HuH-7.5 (cell line): Measurements from ENCODE around the gene UGT1A9.

Experiments
- DNase-seq: peaks from one replicate; pipeline ENCODE4 v3.0.0; 2011; ENCODE audit warnings: low spot score

The UGT1A9 gene

DNA sequence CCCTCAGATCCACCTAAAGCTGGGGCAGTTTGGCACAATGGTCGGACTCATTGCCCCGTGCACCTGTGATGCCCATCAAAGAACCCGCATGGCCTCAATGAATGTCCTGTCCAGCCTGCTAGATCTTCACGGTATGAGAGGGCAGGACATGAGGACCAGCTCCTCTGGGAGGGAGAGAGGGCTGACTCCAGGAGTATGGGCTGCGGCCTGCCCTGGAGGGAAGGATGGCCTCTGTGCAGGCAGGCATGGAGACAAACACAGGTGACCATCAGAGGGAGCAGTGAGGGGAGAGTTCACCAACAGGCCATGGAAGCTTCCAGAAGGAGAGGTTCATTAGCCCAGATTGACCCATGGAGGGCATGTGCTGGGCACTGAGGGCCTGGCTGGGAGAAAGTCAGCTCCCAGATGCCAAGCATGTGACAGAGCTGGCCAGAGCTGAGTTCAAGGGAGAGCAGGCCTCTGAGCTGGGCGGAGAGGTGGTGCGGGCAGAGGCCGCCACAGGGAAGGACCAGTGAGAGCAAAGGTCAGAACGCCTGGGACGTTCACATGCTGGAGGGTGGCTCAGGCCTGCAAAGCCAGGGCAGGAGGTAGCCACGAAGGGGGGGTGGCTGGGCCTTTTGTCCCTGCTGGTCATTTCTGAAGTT, 146.4 kb downstream of the UGT1A9 start:
- DNase-seq, result peak; percentile 29

DNA sequence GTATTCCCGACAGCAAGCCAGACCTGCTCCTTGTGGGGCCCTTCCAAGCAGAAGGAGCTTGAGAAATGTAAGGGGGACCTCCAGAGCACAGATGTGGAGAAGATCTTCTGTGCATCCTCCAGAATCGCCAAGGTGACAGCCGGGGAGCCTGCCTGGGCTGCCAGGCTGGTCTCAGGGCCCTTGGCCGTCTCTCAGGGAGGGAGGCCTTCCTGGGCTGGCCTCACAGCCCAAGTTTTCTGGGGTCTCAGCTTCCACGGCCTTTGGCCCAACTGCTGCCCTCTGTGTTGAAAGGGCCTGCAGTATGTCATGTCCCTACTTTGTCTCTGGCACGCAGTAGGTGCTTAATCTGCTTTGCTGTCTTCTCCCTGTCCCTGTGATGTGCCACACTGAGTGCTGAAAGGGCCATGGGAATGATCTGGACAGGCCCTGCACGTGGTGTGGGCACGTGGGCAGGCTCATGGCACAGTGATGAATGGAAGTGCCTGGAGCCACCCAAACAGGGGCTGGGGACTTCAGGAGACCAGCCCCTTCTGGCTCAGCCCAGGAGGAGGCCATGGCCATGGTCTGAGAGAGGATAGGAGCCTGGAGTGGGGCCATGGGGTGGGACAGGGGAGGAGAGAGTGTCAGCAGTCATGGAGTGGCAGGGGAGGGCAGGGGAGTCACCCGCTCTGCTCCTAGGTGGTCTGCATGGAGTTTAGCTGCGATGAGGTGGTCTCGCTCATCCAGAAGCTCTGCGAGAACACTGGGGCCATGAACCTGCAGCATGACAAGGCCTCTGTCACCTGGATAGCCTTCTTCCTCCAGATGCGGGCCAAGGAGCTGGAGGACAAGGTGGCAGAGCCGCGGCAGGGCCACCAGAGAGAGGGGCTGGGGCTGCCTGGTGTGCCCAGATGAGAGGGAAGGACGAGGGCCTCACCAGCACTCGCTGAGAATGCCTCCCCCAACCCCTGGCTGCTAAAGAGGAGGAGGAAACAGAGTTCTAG, 147.2 kb downstream of the UGT1A9 start:
- DNase-seq, result no peak

DNA sequence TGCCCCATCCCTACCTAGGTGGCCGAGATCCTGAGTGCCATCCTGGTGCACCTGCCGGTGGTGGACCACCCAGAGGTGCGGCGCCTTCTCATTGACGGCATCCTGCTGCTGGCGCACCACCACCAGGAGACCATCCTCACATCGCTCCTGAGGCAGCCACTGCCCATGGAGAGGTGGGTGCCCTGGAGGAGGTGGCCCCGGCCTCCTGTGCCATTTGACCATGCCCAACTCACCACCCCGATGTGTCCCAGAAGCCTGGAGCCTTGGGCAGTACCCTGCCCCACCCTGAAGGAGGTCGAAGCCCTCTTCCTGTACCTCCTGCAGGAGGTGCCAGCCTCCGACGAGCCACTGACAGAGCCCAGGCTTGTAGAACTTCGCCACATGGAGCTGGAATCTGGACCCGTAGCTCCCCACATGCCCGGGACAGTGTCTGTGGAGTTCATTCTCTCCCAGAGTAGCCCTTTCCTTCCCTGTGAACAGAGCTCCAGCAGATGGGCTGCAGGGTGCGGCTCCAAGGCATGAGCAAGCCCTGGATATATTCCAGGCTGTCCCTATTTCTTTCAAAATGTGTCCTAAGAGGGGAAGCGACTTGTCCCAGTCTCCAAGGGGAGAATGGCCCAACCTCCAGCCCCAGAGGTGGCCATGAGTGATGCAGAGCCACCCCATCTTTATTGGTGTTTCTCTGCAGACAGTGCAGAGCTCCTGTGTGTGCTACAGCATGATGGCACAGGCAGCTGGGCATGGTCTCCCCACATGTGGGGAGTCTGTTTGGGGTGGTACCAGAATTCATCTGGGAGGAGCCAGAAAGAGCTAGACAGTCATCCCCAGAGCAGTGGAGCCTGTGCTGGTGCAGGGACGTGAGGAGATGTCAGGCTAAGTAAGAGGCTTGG, 148.4 kb downstream of the UGT1A9 start:
- DNase-seq, result no peak

DNA sequence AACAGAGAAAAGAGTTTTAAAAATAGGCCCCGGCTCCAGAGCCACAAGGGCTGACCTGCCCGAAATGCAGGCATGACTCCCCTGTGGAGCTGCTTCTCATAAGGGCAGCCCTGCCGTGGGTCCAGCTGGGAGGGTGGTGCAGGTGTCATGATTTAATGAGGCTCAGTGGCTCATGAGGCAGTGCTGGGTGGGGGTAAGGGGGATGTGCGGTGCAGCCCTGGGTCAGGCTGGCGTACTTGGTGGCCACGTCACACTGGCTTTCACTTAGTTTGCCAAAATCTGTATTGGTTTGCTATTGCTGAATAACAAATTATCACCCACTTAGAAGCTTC, 149.0 kb downstream of the UGT1A9 start:
- no peak for DNase-seq

DNA sequence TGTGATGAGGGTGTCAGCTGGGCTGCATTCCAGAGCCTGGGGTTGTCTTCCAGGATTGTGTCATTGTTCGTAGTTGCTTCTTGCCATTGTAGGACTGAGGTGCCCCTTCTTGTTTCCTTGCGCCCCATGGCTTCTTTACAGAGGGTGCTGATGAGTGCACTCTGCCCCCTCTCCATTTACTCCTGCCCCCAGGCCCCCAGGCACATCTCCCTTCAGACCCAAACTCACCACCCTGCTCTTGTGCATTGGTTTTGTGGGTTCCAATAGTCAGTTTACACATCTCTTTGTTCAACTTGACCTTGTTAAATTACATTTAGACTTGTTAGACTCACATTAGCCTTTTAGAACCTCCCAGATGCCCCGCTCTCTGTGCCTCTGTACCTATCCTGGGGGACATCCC, 149.5 kb downstream of the UGT1A9 start:
- no peak for DNase-seq

DNA sequence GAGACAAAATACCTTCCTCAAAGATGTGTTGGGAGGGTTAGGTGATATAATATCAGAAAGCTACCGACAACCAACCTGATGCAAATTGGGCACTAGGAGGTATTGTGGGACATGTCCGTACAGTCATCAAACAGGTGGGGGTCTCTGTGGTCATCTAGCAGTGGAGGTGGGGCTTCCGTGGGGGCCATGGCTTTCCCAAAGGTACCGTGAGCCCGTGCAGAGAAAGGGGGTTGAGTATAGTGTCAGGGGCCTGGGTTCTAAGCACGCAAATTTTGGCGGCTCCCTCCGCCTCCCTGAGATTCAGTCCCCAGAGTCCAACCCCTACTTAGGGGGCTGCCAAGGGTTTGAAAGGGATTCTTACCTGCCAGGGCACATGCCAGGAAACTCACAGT, 150.0 kb downstream of the UGT1A9 start:
- DNase-seq, result no peak

DNA sequence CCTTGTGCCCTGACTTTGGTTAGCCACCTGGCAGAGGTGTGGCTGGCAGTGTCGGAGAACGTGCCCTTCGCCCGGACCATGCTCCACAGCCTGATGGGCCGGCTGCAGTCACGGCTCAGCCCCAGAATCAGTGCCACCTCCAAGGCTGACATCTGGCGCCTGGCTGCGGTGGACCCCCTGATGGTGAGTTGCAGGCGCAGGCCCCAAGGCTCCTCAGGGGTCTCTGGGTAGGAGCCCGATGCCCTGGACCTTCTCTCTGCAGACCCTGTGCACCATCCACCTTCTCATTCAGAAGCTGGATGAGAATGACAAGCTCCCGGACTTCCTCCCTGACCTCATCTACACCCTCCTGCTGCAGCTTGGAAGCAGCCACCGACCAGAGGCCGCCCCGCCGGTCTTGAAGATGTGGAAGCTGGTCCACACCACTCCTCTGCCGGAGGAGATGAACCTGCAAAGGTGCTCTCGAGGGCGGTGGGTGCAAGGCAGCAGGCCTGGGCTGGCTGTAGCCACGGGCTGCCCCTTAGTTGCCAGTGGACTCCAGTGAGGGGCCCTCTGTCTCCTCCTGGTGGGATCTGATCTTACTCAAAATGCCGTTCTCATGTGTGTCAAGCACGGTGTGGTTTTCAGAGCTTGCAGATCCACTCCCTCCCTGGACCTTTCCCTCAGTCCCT, 150.5 kb downstream of the UGT1A9 start:
- no peak for DNase-seq
